Ammon's horn (tissue), 1 donor: ENCODE measurements around the gene POMT2.
"Not testable (repeated sequence)": the region's sequence is repeated elsewhere in the genome, so short reads cannot be mapped to it uniquely, and the experiment has no call there.

ENCODE experiments used
- DNase-seq: peaks from one replicate; pipeline ENCODE4 v3.0.0-alpha.2; 2016; ENCODE audit warnings: low spot score

Gene POMT2

DNA sequence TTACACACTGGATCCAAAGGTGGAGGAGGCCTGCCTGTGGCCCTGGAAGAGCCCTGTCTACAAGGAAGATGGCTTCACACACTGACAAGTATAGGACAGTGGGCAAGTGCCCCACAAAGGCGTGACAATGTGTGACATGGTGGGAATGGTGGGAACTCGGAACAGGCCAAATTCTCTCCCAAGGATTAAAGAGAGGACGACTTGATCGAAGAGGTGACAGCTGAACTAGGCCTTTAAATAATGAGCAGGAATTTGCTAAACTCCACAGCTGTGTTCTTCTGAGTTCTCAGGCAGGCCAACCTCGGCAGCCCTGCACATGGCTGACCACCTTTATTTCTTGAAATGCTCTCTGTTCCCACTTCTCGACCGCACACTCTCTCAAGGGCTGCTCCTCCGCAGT is 23.8 kb downstream of the POMT2 start:
- DNase-seq = no peak

DNA sequence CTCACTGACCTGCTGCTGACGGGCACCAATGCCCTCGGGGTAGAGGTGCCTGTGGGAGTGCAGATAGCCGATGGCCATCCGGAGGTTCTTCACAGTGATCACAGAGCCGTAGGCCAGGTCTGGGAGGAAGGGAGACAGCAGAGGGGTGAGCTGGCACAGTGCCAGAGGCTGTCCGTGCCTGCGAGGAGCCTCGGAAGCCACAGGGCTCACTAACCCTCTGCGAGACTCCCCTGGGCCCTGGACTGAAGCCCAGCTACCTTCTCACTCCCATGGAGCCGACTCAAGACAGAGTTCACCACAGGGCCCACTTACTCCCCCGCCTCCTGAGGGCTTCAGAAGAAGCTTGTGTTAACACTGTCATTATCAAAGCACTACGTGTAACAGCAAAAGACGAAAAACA is 24.5 kb downstream of the POMT2 start:
- no peak for DNase-seq

DNA sequence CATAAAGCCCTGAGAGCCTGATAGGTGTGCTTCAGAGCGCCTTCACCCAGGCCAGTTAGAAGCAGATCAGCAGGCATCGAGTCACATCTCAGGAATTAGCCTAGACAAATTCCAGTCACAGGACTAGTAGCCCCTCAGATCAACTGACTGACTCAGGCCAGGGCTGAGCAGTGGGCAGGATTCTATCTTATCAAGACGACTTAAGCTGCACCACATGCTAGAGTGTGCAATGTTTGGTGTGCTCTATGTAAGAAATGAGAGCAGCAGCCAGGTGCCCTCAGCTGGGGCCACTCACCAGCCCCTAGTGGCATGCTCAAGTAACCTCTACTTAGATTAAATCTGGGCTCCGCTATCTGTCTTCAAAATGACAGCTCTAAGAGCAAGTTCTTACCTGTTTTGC is 30.0 kb downstream of the POMT2 start:
- DNase-seq = no peak

DNA sequence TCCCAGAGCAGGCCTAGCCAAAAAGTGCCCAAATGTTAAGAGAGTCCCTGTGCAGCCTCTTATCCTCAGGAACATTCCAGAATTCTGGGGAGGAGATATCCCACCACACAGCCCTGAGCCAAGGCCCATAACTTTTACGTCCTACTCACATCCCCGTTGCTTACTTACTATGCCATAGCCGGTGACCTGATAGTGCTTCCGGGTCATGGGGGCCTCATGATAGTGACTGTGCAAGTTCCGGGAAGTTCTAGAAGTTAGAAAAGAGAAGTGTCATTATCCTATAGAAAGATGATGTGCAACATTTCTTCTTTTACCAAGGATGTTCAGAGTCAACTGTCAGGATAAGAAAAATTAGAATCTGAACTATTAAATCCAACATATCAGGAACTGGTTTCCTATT is 34.1 kb downstream of the POMT2 start:
- no peak for DNase-seq

DNA sequence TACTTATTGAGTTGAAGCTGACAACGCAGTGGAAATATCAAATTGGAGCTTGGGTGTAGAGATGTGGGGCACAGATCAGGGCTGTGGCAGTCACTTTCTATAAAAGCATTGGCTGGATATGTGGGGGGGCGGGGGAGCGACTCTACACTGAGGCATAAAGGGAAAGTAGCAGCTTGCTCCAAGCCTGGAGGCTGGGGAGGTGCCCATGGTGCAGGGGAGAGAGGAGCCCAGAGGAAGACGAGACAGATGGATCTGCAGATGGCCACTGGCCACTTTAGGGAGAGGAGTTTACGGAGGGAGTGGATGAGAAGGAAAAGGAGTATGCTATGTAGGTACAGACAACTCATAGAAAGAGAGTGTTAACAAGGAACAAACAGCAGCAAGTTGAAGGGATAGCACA is 36.2 kb downstream of the POMT2 start:
- no peak for DNase-seq

DNA sequence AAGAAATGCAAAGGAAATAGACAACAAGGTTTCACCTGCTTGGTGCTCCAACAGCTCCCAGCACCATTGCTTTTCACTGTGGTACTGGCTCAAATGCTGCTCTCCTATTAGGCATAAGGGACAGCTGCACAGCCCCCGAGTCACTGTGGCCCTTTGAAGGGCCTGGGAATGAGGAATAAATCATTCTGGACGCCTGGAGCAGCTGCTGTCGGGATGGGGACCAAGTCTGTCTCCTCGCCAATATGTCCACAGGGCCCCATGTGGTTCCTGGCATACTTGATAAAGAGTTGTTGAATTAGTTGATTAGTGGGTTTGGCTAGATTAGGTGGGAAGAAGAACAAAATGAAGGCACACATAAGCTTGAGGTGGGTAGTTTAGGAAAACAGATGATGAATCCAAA is 36.6 kb downstream of the POMT2 start:
- no peak for DNase-seq

DNA sequence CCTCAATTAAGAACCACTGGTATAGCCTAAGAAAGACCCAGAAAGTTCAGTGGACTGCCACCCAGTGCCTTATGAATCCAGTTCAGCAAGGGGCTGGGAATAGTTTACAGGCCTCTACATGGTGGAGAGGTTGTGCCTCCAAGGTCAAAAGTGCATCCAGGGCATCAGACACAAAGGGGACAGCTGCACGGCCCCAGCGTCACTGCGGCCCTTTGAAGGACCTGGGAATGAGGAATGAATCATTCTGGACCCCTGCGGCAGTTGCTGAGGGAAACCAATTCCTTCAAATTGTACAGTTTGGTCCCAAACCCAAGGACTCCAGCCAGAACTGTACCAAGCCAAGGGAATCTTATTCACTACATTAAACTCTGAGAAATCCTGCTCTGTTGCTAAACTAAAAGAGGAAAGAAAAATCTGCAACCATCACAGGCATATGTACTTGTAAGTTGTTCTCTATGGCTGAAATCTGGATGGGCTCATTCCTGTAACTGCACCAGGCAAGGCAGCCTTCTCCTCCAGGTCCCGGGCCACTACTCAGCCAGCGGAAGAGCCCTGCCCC is 38.8 kb downstream of the POMT2 start:
- DNase-seq = no peak

DNA sequence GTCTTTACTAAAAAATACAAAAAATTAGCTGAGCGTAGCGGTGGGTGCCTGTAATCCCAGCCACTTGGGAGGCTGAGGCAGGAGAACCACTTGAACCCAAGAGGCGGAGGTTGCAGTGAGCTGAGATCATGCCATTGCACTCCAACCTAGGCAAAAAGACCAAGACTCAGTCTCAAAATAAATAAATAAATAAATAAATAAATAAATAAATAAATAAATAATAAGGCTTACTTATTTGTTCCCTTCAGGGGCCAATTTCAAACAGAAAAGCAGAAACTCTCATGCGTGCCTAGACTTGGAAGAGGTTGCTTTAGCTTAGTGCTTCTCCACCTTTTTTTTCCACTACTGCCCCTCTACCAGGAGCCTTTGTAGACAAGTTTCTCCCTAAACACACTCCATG is 39.8 kb downstream of the POMT2 start:
- DNase-seq = not testable (repeated sequence)

DNA sequence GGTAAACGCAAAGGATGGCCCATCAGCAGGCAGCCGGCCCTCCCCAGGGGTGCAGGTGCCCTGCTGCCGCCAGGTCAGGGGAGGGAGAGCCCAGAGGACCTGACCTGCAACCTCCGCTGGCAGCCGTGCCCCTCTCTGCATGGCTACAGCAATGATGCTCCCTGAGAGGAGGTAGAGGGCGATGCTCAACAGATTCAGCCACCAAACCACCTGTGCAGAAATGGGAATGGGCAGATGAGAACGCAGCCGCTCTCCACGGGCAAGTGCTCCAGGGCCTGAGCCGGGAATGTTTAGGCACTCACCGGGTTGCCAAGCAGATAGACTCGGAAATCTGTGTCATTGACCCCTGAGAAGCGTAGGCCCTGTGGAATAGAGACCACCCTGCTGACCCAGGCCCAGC is 41.0 kb downstream of the POMT2 start:
- no peak for DNase-seq

DNA sequence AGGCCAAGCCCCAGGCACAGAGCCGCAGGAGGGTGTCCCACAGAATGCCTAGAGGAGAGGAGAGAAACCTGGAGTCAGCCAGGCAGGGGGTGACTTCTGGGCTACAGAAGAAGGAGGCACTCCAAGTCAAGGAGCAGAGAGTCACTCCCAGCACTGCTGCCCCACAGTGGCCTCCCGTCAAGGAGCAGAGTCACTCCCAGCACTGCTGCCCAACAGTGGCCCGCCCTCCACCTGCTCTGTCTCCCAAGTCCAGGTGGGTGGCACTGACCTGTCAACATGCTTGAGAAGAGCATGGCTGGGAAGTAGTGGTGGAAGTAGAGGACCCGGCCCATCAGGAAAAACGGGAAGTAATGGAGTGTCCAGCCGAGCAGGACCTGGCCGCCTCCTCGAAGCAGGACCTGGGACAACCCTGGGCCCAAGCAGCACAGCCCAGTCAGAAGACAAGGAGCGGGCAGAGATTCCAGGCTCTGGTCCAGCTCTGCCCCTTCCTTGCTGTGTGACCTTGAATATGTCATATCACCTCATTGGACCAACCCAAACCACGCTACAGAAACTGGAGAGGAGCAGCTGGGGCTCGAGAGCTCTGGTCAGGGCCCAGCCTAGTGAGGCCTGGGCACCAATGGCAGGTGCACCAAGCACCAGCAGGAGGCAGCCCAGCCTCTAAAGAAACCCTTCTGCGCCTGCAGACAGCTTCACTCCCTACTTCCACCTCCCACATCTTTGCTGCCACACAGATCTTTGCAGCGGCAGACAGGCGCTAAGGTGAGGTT is 42.0 kb downstream of the POMT2 start:
- DNase-seq = no peak

DNA sequence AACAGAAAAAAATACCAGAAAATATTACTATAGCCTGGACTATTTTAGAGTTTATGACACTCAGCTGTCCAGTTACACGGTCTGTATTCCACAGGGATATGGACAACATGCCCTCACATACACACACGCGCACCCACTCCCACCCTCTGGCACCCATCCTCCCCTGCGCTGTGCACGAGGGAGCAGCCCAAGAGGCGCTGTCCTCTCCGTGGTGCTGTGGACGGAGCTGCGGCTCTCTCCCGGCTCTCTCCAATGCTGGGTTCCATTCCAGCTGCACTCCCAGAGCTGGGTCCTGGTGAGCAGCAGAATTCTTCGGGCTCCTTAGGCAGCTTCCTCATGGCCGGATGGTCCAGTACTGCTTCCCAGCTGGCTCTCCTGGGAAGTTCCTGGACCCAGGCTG is 43.7 kb downstream of the POMT2 start:
- DNase-seq = no peak

DNA sequence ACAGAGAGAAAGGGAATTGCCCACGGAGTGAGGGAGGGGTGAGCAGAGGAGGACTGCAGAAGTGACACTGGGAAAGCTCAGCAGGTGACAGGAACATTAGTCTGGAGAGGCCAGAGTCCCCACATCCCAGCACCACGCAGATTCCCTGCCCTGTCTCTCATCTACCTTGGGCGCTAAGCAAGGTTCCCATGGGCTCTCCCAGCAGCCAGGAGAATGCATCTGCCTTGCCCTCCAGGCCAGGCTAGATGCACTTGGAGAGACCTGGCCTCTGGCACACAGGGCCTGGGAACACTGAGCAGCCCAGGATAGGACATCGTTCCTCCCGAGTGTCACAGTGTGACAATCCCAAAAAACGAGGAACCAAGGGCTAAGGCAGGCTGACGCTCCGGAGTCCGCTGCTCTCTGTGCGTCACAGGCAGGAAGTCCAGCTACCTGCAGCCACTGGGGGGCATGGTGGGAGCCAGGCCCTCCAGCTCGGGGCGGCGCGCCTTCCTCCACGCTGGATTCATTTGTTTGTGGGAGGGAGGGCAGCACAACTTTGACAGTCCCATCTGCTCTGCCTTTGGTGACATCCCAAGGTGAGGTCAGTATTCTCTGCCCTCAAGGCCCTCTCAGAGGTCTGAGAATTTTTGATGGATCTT is 44.3 kb downstream of the POMT2 start:
- no peak for DNase-seq

DNA sequence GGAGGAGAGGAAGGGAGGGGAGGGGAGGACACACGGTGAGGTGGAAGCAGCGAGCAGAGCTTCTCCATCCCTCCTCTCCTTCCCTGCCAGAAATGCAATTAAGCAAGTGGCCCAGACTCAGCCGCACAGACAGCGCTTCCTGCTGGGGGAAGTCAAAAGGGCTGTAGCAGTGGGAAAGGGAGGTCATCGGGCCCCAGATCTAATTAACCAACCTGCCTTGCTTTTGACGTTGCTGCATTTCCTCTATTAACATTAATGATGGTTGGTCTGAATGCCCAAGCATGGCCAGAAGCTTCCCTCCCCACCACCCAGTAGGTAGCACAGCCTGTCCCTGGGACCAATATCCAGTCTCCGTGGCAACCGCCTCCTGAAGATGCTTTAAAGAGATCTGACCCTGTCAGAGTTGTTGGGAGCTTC is 45.1 kb downstream of the POMT2 start:
- DNase-seq = no peak

DNA sequence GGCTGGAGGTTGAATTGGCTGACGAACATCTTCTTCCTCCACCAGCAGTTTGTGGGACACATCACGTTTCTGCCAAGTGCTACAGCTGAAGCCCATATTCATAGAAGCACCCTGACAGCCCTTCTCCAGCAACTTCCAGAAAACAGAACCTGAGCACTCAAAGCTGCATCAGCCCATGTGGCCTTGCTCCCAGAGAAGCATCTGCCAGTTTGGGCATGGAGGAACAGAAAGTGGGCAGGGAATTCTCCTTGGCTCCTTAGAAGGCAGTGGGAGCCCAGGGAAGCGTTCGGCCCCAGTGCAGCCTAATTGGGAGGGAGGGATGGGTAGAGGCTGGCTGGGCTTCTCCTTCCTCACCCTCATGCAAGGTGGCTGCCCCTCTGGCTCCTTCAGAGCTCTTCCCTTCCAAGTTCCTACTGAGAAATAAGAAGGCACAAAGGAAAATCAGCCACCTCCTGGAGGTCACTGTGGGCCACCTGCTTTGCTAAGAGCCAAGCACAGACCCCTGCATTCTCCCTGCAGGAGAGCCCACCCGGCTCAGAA is 45.6 kb downstream of the POMT2 start:
- DNase-seq = peak; percentile 39

DNA sequence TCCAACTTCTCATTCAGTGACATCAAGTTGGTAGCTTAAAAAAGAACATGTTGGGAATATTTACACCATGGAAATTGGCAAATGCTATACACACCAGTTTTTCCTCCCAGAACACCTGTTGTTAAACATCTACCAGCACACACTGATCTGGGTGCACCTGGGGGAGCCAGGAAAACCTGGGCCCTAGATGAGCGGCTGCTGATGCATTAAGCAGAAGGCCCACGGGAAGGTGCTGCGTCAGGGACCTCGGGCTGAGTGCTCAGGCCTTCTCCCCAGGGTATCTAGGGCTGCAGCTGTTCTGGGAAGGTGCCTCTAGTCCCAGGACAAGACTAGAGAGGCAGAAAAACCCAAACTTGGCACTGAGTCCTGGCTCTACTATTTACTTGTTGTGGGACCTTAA is 46.9 kb downstream of the POMT2 start:
- DNase-seq = no peak

DNA sequence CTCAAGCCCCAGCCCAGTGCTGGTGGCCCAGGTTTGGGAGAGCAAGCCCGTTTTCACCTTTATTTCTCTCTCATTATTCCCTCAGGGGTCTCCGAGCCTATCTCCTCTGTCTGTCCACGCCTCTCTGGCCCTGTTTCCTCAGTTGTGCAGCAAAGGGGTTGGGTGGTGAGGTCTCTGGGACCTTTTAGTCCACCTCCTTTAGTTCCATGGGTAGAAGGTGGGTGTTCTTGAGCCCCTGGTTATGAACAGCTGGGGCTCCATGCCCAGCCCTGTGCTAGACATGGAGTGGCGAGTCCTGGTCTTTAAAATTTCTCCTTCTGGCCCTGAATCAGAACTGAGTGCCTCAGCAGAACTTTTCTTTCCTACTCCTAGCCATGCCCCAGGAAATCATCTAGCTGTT is 48.4 kb downstream of the POMT2 start:
- no peak for DNase-seq

DNA sequence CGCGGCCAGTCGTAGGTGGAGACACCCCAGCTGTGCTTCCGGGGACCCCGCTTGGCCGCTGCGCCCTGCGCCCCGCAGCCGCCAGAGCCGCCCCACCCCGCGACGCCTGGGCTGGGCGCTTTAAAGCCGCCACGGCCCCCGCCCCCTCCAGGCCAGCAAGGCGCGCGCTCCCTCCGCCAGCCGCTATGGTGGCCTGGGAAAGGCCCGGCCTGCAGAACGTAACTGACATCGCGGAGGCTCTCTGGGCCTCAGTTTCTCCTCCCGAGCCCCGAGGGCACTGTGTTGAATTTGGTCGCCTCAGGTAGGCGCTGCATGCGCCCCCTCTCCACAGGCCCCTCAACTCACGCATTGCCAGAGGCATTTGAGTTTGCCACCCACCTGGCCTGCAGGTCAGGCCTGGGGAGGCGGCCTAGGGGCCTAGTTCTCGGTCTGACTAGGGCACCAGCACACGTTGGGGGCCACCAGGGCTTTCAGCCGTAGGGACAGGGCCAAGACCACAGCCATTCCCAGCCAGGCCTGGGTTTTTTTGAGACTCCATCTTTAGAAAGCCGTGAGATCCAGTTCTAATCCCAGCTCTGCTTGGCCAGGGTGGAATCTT is 49.5 kb downstream of the POMT2 start, which contains the start of gene NGB:
Gene NGB, minus strand, starts transcription at position 94 of the 598 bp plus-strand sequence. CDS start 269 bp downstream, outside the sequence.
- no peak for DNase-seq

DNA sequence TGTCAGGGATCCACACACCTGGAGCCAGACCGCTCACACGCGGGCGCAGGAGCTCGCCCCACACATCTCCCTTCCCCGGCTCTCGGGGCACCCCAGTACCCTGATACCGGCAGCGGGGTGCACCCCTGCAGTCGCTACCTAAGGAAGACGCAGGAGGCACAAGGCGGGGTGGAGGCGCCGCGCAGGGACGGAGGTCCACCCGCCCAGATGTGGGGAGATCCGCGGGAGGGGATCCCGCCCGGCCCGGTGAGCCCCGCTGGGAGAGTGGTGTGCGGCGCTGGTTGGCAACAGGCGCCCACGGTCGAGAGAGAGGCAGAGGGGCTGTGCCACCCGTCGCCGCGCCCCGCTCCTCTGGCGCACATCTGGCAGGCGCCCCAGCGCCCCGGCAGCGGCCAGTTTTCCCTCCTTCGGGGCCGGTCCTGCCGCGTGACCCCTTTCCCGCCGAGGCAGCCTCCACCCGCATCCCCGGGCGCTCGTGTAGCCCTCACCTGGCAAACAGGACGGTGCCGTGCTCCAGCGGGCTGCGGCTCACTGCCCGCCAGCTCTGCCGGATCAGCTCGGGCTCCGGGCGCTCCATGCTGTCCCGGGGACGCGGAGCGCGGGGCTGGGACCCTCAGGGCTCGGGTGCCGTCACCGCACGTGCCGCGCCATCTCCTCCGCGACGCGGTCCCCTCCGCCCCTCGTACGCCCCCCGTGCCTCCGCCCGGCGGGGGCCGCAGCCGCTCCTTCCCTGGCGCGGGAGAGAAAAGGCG is 50.1 kb downstream of the POMT2 start:
- DNase-seq = no peak

DNA sequence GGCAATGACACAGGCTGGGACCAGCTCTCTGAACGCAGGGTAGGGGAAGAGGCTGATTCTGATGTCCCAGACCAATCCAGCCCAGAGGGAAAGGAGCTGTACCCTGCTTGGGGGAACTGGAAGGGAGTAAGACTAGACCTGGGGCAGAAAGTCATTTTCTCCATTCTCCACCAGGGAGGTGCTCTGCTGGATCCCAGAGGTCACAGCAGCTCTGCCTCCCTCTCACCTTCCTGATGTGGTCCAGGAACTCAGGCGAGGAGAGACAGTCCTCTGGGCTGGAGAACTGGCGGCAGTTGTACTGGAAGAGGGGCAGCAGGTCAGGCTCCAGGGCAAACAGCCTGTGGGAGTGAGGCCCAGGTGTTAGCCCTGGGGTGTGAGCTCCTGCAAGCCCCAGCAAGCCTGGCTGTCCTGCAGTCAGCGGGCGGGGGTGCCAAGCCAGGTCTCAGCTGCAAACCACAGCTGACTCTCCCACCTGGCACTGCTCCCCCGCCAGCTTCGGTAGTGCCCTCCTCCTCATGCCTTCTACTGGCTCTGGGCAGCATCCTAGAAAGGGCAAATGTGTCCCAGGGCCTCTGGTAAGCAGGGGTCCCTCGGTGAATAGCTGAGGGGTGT is 51.6 kb downstream of the POMT2 start:
- no peak for DNase-seq

DNA sequence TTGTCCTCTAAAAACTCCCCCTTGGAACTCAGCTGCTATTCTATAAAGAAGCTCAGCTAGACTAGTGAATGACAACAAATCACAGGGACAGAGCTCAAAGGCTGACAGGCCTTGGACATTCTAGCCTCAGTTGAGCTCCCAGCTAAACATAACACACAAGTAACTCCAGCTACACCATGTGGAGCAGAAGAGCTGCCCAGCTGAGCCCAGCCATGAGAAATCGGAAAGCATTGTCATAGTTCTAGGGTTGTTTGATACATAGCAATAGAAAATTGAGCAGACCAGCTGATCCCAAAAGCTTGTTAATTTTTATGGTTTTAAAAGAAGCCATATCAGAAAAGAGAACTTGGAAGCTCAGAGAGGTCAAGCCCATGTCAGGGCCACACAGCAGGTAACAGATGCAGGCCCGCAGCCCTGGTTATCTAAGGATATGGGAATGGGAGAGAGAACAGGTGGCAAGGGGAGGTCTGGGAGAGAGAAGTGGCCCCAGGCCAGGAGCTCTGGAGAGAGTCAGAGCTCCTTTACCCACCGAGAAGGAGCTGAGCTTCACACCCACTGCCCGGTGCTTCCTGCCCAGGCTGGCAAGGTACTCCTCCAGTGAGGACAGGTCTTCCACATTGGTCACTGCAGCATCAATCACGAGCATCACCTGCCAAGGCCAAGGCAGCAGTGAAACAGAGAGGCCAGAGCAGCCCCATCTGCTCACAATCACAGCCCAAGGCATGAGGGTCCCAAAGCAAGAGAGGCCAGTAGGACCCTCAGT is 52.6 kb downstream of the POMT2 start:
- no peak for DNase-seq

DNA sequence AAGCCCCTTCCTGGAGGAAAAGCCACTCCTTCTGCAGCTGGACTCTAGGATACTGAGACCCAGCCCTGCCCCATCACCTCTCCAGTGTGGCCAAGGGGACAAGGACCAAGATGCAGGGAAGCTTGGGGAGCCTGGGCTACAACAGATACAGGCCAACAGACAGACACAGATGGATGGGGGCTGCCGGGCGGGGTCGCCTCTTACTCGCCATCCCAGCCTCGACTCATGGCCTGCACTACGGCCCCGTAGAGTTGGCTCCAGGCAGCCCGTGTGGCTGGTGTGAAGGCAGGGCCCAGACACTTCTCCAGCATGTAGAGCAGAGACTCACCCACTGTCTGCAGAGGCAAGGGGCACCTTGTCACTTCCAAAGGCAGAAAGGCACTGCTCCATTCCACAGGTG is 54.3 kb downstream of the POMT2 start:
- no peak for DNase-seq
